ENCODE measurements around the gene FERMT3. TPM values are rescaled to one million over a fixed set of nuclear protein-coding genes. Genes with fewer than 3 reads are reported as not detected.
A peak's percentile ranks its signal among the peaks of the same experiment; 100 is the strongest.

FERMT3 gene
- total RNA-seq, 1 donor from 2014 or later, result 5.4 TPM

GRCh38 chr11:64233913-64234586 is 27.5 kb downstream of the FERMT3 start, which contains the start of gene VEGFB:
Gene VEGFB, plus strand, starts transcription at chr11:64234584. Its CDS starts 250 bp downstream, at chr11:64234834.
- intact Hi-C loops (cut with micrococcal nuclease), result no loop called here

DNA sequence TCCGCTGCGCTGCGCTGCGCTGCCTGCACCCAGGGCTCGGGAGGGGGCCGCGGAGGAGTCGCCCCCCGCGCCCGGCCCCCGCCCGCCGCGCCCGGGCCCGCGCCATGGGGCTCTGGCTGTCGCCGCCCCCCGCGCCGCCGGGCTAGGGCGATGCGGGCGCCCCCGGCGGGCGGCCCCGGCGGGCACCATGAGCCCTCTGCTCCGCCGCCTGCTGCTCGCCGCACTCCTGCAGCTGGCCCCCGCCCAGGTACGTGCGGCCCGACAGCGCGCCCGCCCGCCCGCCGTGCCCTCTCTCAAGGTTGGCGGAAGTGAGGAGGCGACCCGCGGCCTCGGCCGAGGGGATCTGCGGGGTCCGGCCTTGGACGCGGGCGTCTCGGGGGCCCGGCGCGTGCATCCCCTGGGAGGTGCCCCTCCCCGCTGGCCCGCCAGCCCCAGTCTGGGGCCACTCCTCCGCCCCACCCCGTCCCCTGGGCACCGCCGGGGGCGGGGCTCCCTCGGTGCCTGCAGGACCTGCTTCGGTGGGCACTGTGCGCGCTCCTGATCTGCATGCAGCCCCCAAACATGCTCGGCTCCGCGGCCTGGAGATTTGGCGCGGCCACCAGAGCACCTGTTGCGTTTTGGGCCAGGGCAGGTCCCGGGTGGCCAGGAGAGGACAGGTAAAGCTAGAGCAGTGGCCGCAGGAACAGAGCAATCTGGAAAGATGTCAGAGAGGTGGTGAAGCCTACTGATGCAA is 28.3 kb downstream of the FERMT3 start:
- intact Hi-C loops (cut with micrococcal nuclease), result no loop called here
- H3K27ac ChIP-seq (replicated peaks), result peak overlapping the region; percentile 95
- DNase-seq, result peak; percentile 57
- peak; percentile 25 for TF ChIP-seq CTCF (IDR thresholded peaks at IDR 0.05; ENCODE audit: borderline replicate concordance)
- H3K4me3 ChIP-seq, result peak overlapping the region; percentile 85
- H3K9me3 ChIP-seq (replicated peaks), result no peaks in the 10 kb centered on the region
- H3K27me3 ChIP-seq (ENCODE audit: low read depth), result no peaks in the 10 kb centered on the region
- H3K36me3 ChIP-seq, result peaks cover 20% of the 10 kb centered on the region
- peaks cover 67% of the 10 kb centered on the region for H3K4me1 ChIP-seq

More at GRCh38 chr11:64233913-64234586, 27.5 kb downstream of the FERMT3 start, which contains the start of gene VEGFB:
- no peak for TF ChIP-seq CTCF (IDR thresholded peaks at IDR 0.05; ENCODE audit: borderline replicate concordance)
- peak; percentile 81 for DNase-seq
- Histone ChIP-seq H3K27ac (replicated peaks) (peak within 1 kb of the TSS; percentile 95), H3K4me1 (peaks cover 73% of the 10 kb centered on the region), H3K4me3 (peak within 1 kb of the TSS; percentile 85), H3K36me3 (peaks cover 16% of the 10 kb centered on the region), H3K9me3 (replicated peaks) (no peaks in the 10 kb centered on the region), H3K27me3 (ENCODE audit: low read depth) (no peaks in the 10 kb centered on the region)

DNA sequence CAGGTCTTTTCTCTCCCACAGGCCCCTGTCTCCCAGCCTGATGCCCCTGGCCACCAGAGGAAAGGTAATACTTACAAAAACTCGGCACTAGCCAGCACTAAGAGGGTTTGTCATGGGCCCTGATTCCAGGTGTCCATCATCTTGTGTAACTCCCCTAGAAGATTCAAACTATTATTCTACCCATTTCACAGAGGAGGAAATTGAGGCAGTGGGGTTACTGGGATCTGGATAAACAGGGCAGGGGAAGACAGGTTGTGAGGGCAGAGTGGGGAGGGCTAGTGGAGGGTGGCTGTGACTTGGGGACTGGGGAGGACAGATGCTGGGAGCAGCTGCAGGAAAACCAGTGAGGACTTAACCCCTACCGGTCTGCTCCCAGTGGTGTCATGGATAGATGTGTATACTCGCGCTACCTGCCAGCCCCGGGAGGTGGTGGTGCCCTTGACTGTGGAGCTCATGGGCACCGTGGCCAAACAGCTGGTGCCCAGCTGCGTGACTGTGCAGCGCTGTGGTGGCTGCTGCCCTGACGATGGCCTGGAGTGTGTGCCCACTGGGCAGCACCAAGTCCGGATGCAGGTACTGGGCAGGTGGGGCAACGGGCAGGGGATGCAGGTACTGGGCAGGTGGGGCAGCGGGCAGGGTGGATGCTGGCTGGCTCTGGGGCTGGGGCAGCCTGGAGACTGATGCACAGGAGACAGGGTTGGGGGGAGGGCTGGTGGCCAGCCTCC is 29.1 kb downstream of the FERMT3 start:
- Histone ChIP-seq H3K27me3 (ENCODE audit: low read depth) (no peaks in the 10 kb centered on the region), H3K36me3 (peaks cover 20% of the 10 kb centered on the region), H3K4me3 (peak overlapping the region; percentile 85), H3K9me3 (replicated peaks) (no peaks in the 10 kb centered on the region), H3K27ac (replicated peaks) (peak overlapping the region; percentile 95), H3K4me1 (peaks cover 67% of the 10 kb centered on the region)
- no peak for DNase-seq
- no peak for TF ChIP-seq CTCF (IDR thresholded peaks at IDR 0.05; ENCODE audit: borderline replicate concordance)
- intact Hi-C loops (cut with micrococcal nuclease), result no loop called here

GRCh38 chr11:64237484-64237951 is 31.0 kb downstream of the FERMT3 start:
- Histone ChIP-seq H3K27me3 (ENCODE audit: low read depth) (no peaks in the 10 kb centered on the region), H3K4me3 (no peak overlapping the region), H3K27ac (replicated peaks) (peak overlapping the region; percentile 100), H3K4me1 (peaks cover 62% of the 10 kb centered on the region), H3K36me3 (peaks cover 20% of the 10 kb centered on the region), H3K9me3 (replicated peaks) (no peaks in the 10 kb centered on the region)
- DNase-seq, result no peak
- intact Hi-C loops (cut with micrococcal nuclease), result no loop called here
- no peak for TF ChIP-seq CTCF (IDR thresholded peaks at IDR 0.05; ENCODE audit: borderline replicate concordance)

DNA sequence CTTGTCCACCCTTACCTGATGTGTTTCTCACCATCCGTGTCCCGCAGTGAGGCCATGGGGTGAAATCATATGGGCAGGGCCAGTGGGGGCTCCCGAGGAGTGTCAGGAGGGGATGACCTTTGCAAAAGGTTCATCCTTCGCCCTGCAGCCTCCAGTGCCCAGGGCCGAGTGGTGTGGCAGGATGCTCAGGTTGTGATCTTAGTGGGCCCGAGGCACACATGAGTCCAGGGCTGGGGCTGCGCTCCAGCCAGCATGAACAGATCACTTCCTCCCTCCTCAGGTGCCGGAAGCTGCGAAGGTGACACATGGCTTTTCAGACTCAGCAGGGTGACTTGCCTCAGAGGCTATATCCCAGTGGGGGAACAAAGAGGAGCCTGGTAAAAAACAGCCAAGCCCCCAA is 31.6 kb downstream of the FERMT3 start:
- Histone ChIP-seq H3K27ac (replicated peaks) (peak overlapping the region; percentile 100), H3K4me3 (no peak overlapping the region), H3K4me1 (peaks cover 65% of the 10 kb centered on the region), H3K27me3 (ENCODE audit: low read depth) (no peaks in the 10 kb centered on the region), H3K36me3 (peaks cover 20% of the 10 kb centered on the region), H3K9me3 (replicated peaks) (no peaks in the 10 kb centered on the region)
- intact Hi-C loops (cut with micrococcal nuclease), result no loop called here
- no peak for TF ChIP-seq CTCF (IDR thresholded peaks at IDR 0.05; ENCODE audit: borderline replicate concordance)
- no peak for DNase-seq

All from left ventricle myocardium inferior (tissue), 1 donor.